GM12878 (cell line): ENCODE measurements around the gene PRKCI. TPM values are rescaled to one million over a fixed set of nuclear protein-coding genes. Genes with fewer than 3 reads are reported as not detected.

Experiments
- ATAC-seq: fragments of 200-7000 bp; cut with Tn5 transposase; 3 replicates; pipeline ENCODE4 v1.9.1; 2020; ENCODE audit warnings: mild to moderate bottlenecking, moderate library complexity
- BruUV-seq: library from RNA; stranded (reverse); fragments of 400-500 nt; replicated peaks from 2 replicates; lab custom pipeline; 2021; lab: Mats Ljungman, UMichigan
- CTCF ChIA-PET: fragments of 300-600 bp; sonication (Branson Sonifier 250); formaldehyde crosslinking; extraction: SDS; loops from one replicate; lab custom pipeline; 2021; ENCODE audit warnings: inconsistent platforms; lab: Yijun Ruan, JAX
- POLR2A ChIA-PET: fragments of 350-600 bp; formaldehyde crosslinking; extraction: SDS; loops from one replicate; lab custom pipeline; 2021; ENCODE audit warnings: inconsistent platforms; lab: Charles Lee
- RAD21 ChIA-PET: fragments of 300-600 bp; sonication (Branson Sonifier 250); formaldehyde crosslinking; loops from one replicate; lab custom pipeline; 2023; ENCODE audit warnings: antibody characterized with exemption; ENCODE audit not compliant: unreplicated experiment; lab: Charles Lee
- SMC1A ChIA-PET: fragments of 300-600 bp; sonication (Branson Sonifier 250); formaldehyde crosslinking; loops from one replicate; lab custom pipeline; 2023; ENCODE audit not compliant: unreplicated experiment, uncharacterized antibody; lab: Charles Lee
- DNase-seq: peaks from one replicate; pipeline ENCODE4 v3.0.0-alpha.2; 2011; ENCODE audit warnings: low read depth, low spot score
- FAIRE-seq: peaks from 3 replicates; lab custom pipeline; 2011; peaks lifted over from hg19 to GRCh38; lab: Jason Lieb, UNC
- H2AFZ ChIP-seq: 2 replicates; pipeline ENCODE4 v1.6.0; 2011; ENCODE audit warnings: low read depth, low read length, control low read depth; ENCODE audit not compliant: control insufficient read depth
- H3K27ac ChIP-seq: 2 replicates; pipeline ENCODE4 v1.5.1; 2011; ENCODE audit warnings: control low read depth; ENCODE audit not compliant: control insufficient read depth, insufficient read depth
- H3K27me3 ChIP-seq, 2 experiments: replicated peaks in 1 of 2; 2 replicates each; pipeline versions ENCODE4 v1.6.0 to v1.6.1; 2011; ENCODE audit warnings: low read length in 1 of 2; ENCODE audit not compliant: control insufficient read depth in 2 of 2, insufficient read depth in 2 of 2
- H3K36me3 ChIP-seq, 2 experiments: 2 replicates each; pipeline ENCODE4 v1.5.1; 2011; ENCODE audit warnings: low read length in 1 of 2; ENCODE audit not compliant: control insufficient read depth in 2 of 2, insufficient read depth in 2 of 2
- H3K4me1 ChIP-seq: 2 replicates; pipeline ENCODE4 v1.6.1; 2011; ENCODE audit warnings: mild to moderate bottlenecking, low read length, moderate library complexity, mixed read lengths; ENCODE audit not compliant: control insufficient read depth, insufficient read depth
- H3K4me2 ChIP-seq: 2 replicates; pipeline ENCODE4 v1.6.0; 2011; ENCODE audit warnings: control low read depth; ENCODE audit not compliant: control insufficient read depth, insufficient read depth
- H3K4me3 ChIP-seq: fragments of 200-600 bp; sonication (generic); 2 replicates; pipeline ENCODE4 v1.5.1; 2016
- H3K79me2 ChIP-seq: 2 replicates; pipeline ENCODE4 v1.6.0; 2011; ENCODE audit warnings: low read length; ENCODE audit not compliant: control insufficient read depth, insufficient read depth
- H3K9ac ChIP-seq: 2 replicates; pipeline ENCODE4 v1.8.0; 2011; ENCODE audit warnings: low read length, control low read depth, mixed read lengths; ENCODE audit not compliant: control insufficient read depth, insufficient read depth
- H3K9me3 ChIP-seq: replicated peaks from 3 replicates; pipeline ENCODE4 v1.5.1; 2011; ENCODE audit warnings: mild to moderate bottlenecking, low read length; ENCODE audit not compliant: control insufficient read depth, insufficient read depth
- H4K20me1 ChIP-seq: 2 replicates; pipeline ENCODE4 v1.6.0; 2011; ENCODE audit not compliant: control insufficient read depth, insufficient read depth
- ATF7 ChIP-seq: fragments of 450-650 bp; IDR thresholded peaks from 2 replicates; pipeline ENCODE4 v1.6.1; 2016; ENCODE audit warnings: low read depth, mild to moderate bottlenecking
- BCL11A ChIP-seq: IDR thresholded peaks from 2 replicates; pipeline ENCODE4 v1.6.1; 2011; ENCODE audit warnings: low read depth, low read length
- BMI1 ChIP-seq: fragments of 450-650 bp; IDR thresholded peaks from 2 replicates; pipeline ENCODE4 v1.6.1; 2016; ENCODE audit warnings: mild to moderate bottlenecking, moderate library complexity, borderline replicate concordance
- CHD1 ChIP-seq: IDR thresholded peaks from 2 replicates; pipeline ENCODE4 v1.6.1; 2012; ENCODE audit warnings: low read depth, low read length, improper control_type of control experiment
- ELK1 ChIP-seq: IDR thresholded peaks from 2 replicates; pipeline ENCODE4 v1.6.1; 2012; ENCODE audit warnings: low read depth, low read length, improper control_type of control experiment
- FOXK2 ChIP-seq: fragments of 450-650 bp; IDR thresholded peaks from 2 replicates; pipeline ENCODE4 v1.6.1; 2017; ENCODE audit warnings: mild to moderate bottlenecking, moderate library complexity
- JUND ChIP-seq: IDR thresholded peaks from 2 replicates; pipeline ENCODE4 v1.6.1; 2012; ENCODE audit warnings: low read depth, mild to moderate bottlenecking, low read length, improper control_type of control experiment, moderate library complexity
- KDM1A ChIP-seq: fragments of 200-600 bp; sonication (generic); IDR thresholded peaks from 2 replicates; pipeline ENCODE4 v1.6.1; 2016; ENCODE audit warnings: borderline replicate concordance
- NR2C2 ChIP-seq: IDR thresholded peaks from 2 replicates; pipeline ENCODE4 v1.6.1; 2011; ENCODE audit warnings: borderline replicate concordance, low read depth; ENCODE audit not compliant: control insufficient read depth, insufficient read length
- PAX5 ChIP-seq: IDR thresholded peaks from 2 replicates; pipeline ENCODE4 v1.6.1; 2011; ENCODE audit warnings: low read depth, low read length, borderline replicate concordance
- RFX5 ChIP-seq: IDR thresholded peaks from 2 replicates; pipeline ENCODE4 v1.6.1; 2011; ENCODE audit warnings: low read depth, low read length, improper control_type of control experiment
- SIN3A ChIP-seq: IDR thresholded peaks from 2 replicates; pipeline ENCODE4 v1.6.1; 2012; ENCODE audit warnings: low read depth, low read length, improper control_type of control experiment
- SMARCA5 ChIP-seq: fragments of 450-650 bp; IDR thresholded peaks from 2 replicates; pipeline ENCODE4 v1.6.1; 2017; ENCODE audit warnings: mild to moderate bottlenecking
- SREBF2 ChIP-seq: IDR thresholded peaks from 2 replicates; pipeline ENCODE4 v1.6.1; 2012; ENCODE audit warnings: mild to moderate bottlenecking, low read length
- SUPT20H ChIP-seq: IDR thresholded peaks from 2 replicates; pipeline ENCODE4 v1.6.1; 2011; ENCODE audit warnings: low read depth, mild to moderate bottlenecking, low read length, moderate library complexity, borderline replicate concordance; ENCODE audit not compliant: control insufficient read depth
- TCF3 ChIP-seq: IDR thresholded peaks from 2 replicates; pipeline ENCODE4 v1.6.1; 2012; ENCODE audit warnings: low read depth, mild to moderate bottlenecking, low read length, borderline replicate concordance; ENCODE audit not compliant: insufficient read depth
- ZNF24 ChIP-seq: fragments of 450-650 bp; IDR thresholded peaks from 2 replicates; pipeline ENCODE4 v1.6.1; 2017; ENCODE audit warnings: antibody characterized with exemption, mild to moderate bottlenecking
- ZNF687 ChIP-seq: fragments of 450-650 bp; IDR thresholded peaks from 2 replicates; pipeline ENCODE4 v1.6.1; 2017; ENCODE audit warnings: mild to moderate bottlenecking, moderate library complexity
- in situ Hi-C: fragments of 300-500 bp; cut with MboI; formaldehyde crosslinking; loops from 9 replicates; pipeline ENCODE4 v1.14.3; 2018; ENCODE audit warnings: mixed read lengths
- intact Hi-C: fragments of 100-400 bp; cut with micrococcal nuclease; formaldehyde crosslinking; loops from one replicate; pipeline ENCODE4 v1.14.2; 2022; ENCODE audit not compliant: unreplicated experiment
- polyA plus RNA-seq, 11 experiments: library from polyadenylated mRNA; depleted of rRNA in 4 of 11; unstranded in 6 of 11; stranded (reverse) in 5 of 11; fragments of >200 nt; fragmentation: Nextera tagmentation in 4 of 11; fragmentation: Illumina TruSeq in 1 of 11; extraction: Ambion mirVana in 4 of 11; extraction: Trizol in 1 of 11; gene quantifications; 1 replicate in 1 of 11; 2 replicates in 10 of 11; pipeline versions ENCODE4 v1.2.1 to v1.2.3, GENCODE V29; 2011 to 2016; ENCODE audit warnings: inconsistent platforms in 2 of 11, missing spikeins in 2 of 11, low read depth in 1 of 11
- total RNA-seq, 4 experiments: library from RNA; depleted of rRNA in 3 of 4; stranded (reverse); fragments of >200 nt in 3 of 4; fragmentation: Illumina TruSeq in 1 of 4; extraction: Trizol in 1 of 4; gene quantifications; 2 replicates each; pipeline versions ENCODE4 v1.2.1 to v1.2.3, GENCODE V29; 2013 to 2021
- TF ChIP-seq, protein P1 (sequence below): IDR thresholded peaks from 2 replicates; pipeline ENCODE4 v1.6.1; 2011; ENCODE audit warnings: mild to moderate bottlenecking, low read depth, low read length, moderate library complexity; ENCODE audit not compliant: insufficient replicate concordance

The PRKCI gene
- total and polyA plus RNA-seq, 10 of the 15 experiments (the other 5 are each of a cell fraction or from before 2014, with no cell fraction given) = 3.5 to 15.4 (median 11.8) TPM

- Histone ChIP-seq H3K9me3 (no peaks in the 10 kb centered on the region), H3K4me2 (no peak overlapping the region), H3K79me2 (no peaks in the 10 kb centered on the region), H4K20me1 (no peaks in the 10 kb centered on the region), H3K4me3 (no peak overlapping the region), H3K36me3 (peaks cover 0 to 3% of the 10 kb centered on the region in 2 experiments; a peak in 1 of 4 replicates), H3K27ac (no peak overlapping the region), H3K27me3 (no peaks in the 10 kb centered on the region), H2AFZ (no peak overlapping the region), H3K4me1 (no peaks in the 10 kb centered on the region), H3K9ac (no peak overlapping the region)
- DNase-seq (no peak), FAIRE-seq (no peak), ATAC-seq (no peak)
- SMC1A ChIA-PET = interaction anchor here (0.7 kb wide), 1 partner anchor 42 kb away, joined by 3 read pairs; no protein-coding TSS in a partner anchor
- POLR2A ChIA-PET = no interaction called here
- CTCF ChIA-PET = no interaction called here
- no peak for TF ChIP-seq NR2C2
- no peak for TF ChIP-seq JUND
- TF ChIP-seq SREBF2 = no peak
- TF ChIP-seq RFX5 = no peak
- TF ChIP-seq SIN3A = no peak
- TF ChIP-seq ZNF687 = no peak
- TF ChIP-seq, protein P1, sequence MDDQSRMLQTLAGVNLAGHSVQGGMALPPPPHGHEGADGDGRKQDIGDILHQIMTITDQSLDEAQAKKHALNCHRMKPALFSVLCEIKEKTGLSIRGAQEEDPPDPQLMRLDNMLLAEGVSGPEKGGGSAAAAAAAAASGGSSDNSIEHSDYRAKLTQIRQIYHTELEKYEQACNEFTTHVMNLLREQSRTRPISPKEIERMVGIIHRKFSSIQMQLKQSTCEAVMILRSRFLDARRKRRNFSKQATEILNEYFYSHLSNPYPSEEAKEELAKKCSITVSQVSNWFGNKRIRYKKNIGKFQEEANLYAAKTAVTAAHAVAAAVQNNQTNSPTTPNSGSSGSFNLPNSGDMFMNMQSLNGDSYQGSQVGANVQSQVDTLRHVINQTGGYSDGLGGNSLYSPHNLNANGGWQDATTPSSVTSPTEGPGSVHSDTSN = no peak
- no peak for TF ChIP-seq PAX5
- no peak for TF ChIP-seq KDM1A
- no peak for TF ChIP-seq ATF7
- TF ChIP-seq ELK1 = no peak
- no peak for TF ChIP-seq FOXK2
- no peak for TF ChIP-seq BCL11A
- no peak for TF ChIP-seq CHD1
- no peak for TF ChIP-seq SMARCA5
- TF ChIP-seq SUPT20H = no peak
- TF ChIP-seq ZNF24 = no peak
- no peak for TF ChIP-seq BMI1
- no peak for TF ChIP-seq TCF3
- RAD21 ChIA-PET = no interaction called here
- intact Hi-C loops = no loop called here
- in situ Hi-C loops = no loop called here
- no TSS peak for BruUV-seq
Measured at GRCh38 chr3:170240671-170241070, 18.4 kb downstream of the PRKCI start.
